SK-N-SH (cell line): ENCODE data around the gene ZSCAN12.

ENCODE experiments used
- CTCF ChIP-seq: fragments of 200-600 bp; sonication (generic); IDR thresholded peaks from 2 replicates; pipeline ENCODE4 v1.6.1; 2017; ENCODE audit warnings: antibody characterized with exemption, mild to moderate bottlenecking, moderate library complexity
- EP300 ChIP-seq, 2 experiments: IDR thresholded peaks; 2 replicates each; pipeline versions ENCODE4 v1.4.0 to v1.6.1; 2012; ENCODE audit warnings: borderline replicate concordance in 1 of 2, low read depth in 1 of 2, low read length in 1 of 2
- JUND ChIP-seq: IDR thresholded peaks from 2 replicates; pipeline ENCODE4 v1.4.0; 2012
- MAX ChIP-seq: IDR thresholded peaks from 2 replicates; pipeline ENCODE4 v1.4.0; 2012; ENCODE audit warnings: low read depth
- NRF1 ChIP-seq: IDR thresholded peaks from 2 replicates; pipeline ENCODE4 v1.6.1; 2012; ENCODE audit warnings: low read depth, mild to moderate bottlenecking, low read length
- POLR2AphosphoS5 ChIP-seq: IDR thresholded peaks from 2 replicates; pipeline ENCODE4 v1.6.1; 2012; ENCODE audit warnings: low read depth, low read length
- SIN3A ChIP-seq: IDR thresholded peaks from 2 replicates; pipeline ENCODE4 v1.6.1; 2012; ENCODE audit warnings: low read depth, mild to moderate bottlenecking, low read length, moderate library complexity, borderline replicate concordance
- SMC3 ChIP-seq: IDR thresholded peaks from 2 replicates; pipeline ENCODE4 v1.6.1; 2012; ENCODE audit warnings: low read depth, low read length, improper control_type of control experiment
- TAF1 ChIP-seq: IDR thresholded peaks from 2 replicates; pipeline ENCODE4 v1.6.1; 2012; ENCODE audit warnings: low read depth, mild to moderate bottlenecking, low read length, moderate library complexity, borderline replicate concordance

GRCh38 chr6:28425944-28426541 is 26.5 kb upstream of the ZSCAN12 start:
- TF ChIP-seq CTCF (no peak), SMC3 (no peak), NRF1 (no peak), JUND (no peak), MAX (no peak), EP300 (IDR thresholded peaks at IDR 0.05; ENCODE audit: borderline replicate concordance in 1 of 2, low read depth in 1 of 2, low read length in 1 of 2) (no peak), SIN3A (no peak), POLR2AphosphoS5 (no peak), TAF1 (no peak)
